Stimulated activated CD4-positive, alpha-beta T cell treated with anti-CD3 and anti-CD28 coated beads, Interleukin-1b, Interleukin-23, amount 100 ng/mL, for 4 hours (primary cell): ENCODE results near the gene LRIT2.

Experiments
- DNase-seq, 2 donors: peaks; one replicate each; pipeline ENCODE4 v3.0.0-alpha.2; 2020; ENCODE audit warnings: low read depth in 2 of 2

LRIT2 gene

GRCh38 chr10:84243759-84244158, 18.4 kb upstream of the LRIT2 start:
- no peak for DNase-seq

GRCh38 chr10:84241185-84241790, 15.9 kb upstream of the LRIT2 start, which contains the start of gene LRIT1:
Gene LRIT1 (minus strand): TSS chr10:84241546. CDS start chr10:84241439, 107 bp downstream.
- no peak for DNase-seq

GRCh38 chr10:84238909-84239308, 13.6 kb upstream of the LRIT2 start:
- DNase-seq = no peak

GRCh38 chr10:84237199-84238051, 12.1 kb upstream of the LRIT2 start:
- DNase-seq = no peak

GRCh38 chr10:84236807-84237198, 11.5 kb upstream of the LRIT2 start:
- no peak for DNase-seq

- DNase-seq = no peak
Measured at GRCh38 chr10:84235096-84235495, 9.8 kb upstream of the LRIT2 start.

GRCh38 chr10:84234479-84234878, 9.1 kb upstream of the LRIT2 start:
- no peak for DNase-seq

- no peak for DNase-seq
Measured at GRCh38 chr10:84233940-84234339, 8.6 kb upstream of the LRIT2 start.

GRCh38 chr10:84232376-84232775, 7.0 kb upstream of the LRIT2 start:
- no peak for DNase-seq

GRCh38 chr10:84230359-84230758, 5.0 kb upstream of the LRIT2 start:
- no peak for DNase-seq

GRCh38 chr10:84227810-84228209, 2.5 kb upstream of the LRIT2 start:
- DNase-seq = no peak

- no peak for DNase-seq
Measured at GRCh38 chr10:84226616-84227015, 1.3 kb upstream of the LRIT2 start.

GRCh38 chr10:84224411-84225028, 824 bp downstream of the LRIT2 start:
- DNase-seq = no peak

GRCh38 chr10:84221916-84222315, 3.4 kb downstream of the LRIT2 start:
- DNase-seq = no peak

- DNase-seq = no peak
Measured at GRCh38 chr10:84217746-84218145, 7.6 kb downstream of the LRIT2 start.

GRCh38 chr10:84216834-84217233, 8.5 kb downstream of the LRIT2 start:
- no peak for DNase-seq

GRCh38 chr10:84214612-84215235, 10.6 kb downstream of the LRIT2 start:
- DNase-seq = no peak

- no peak for DNase-seq
Measured at GRCh38 chr10:84214046-84214572, 11.2 kb downstream of the LRIT2 start.

GRCh38 chr10:84213076-84213475, 12.3 kb downstream of the LRIT2 start:
- no peak for DNase-seq

- no peak for DNase-seq
Measured at GRCh38 chr10:84212014-84212413, 13.3 kb downstream of the LRIT2 start.

- no peak for DNase-seq
Measured at GRCh38 chr10:84211566-84211965, 13.8 kb downstream of the LRIT2 start.

GRCh38 chr10:84208023-84208422, 17.3 kb downstream of the LRIT2 start:
- DNase-seq = no peak
